Heart left ventricle (tissue), 16 donors: ENCODE data around the gene PHLPP2. TPM values are rescaled to one million over a fixed set of nuclear protein-coding genes. Genes with fewer than 3 reads are reported as not detected.
"Not testable (repeated sequence)": the region's sequence is repeated elsewhere in the genome, so short reads cannot be mapped to it uniquely, and the experiment has no call there.

Source experiments
- ATAC-seq, 4 donors: fragments of 200-7000 bp; cut with Tn5 transposase; one replicate each; pipeline ENCODE4 v1.9.1; 2020 to 2022; ENCODE audit warnings: moderate library complexity in 4 of 4, mild to moderate bottlenecking in 3 of 4, moderate number of reproducible peaks in 1 of 4
- DNase-seq, 5 donors: peaks; one replicate each; pipeline ENCODE4 v3.0.0-alpha.2; 2020
- H3K27ac ChIP-seq, 12 donors: fragments of 200-600 bp; sonication (generic) in 4 of 12; one replicate each; pipeline versions ENCODE4 v1.5.0 to v1.8.0; 2016 to 2022; ENCODE audit warnings: mild to moderate bottlenecking in 2 of 12
- H3K27me3 ChIP-seq, 9 donors: fragments of 200-600 bp; sonication (generic) in 2 of 9; one replicate each; pipeline versions ENCODE4 v1.5.1 to v1.8.0; 2016 to 2022; ENCODE audit warnings: mild to moderate bottlenecking in 3 of 9
- H3K36me3 ChIP-seq, 9 donors: fragments of 200-600 bp; sonication (generic) in 2 of 9; one replicate each; pipeline versions ENCODE4 v1.5.0 to v1.8.0; 2018 to 2022; ENCODE audit warnings: mild to moderate bottlenecking in 2 of 9
- H3K4me1 ChIP-seq, 12 donors: fragments of 200-600 bp; sonication (generic) in 4 of 12; one replicate each; pipeline versions ENCODE4 v1.5.0 to v1.8.0; 2016 to 2022; ENCODE audit warnings: mild to moderate bottlenecking in 3 of 12
- H3K4me3 ChIP-seq, 12 donors: fragments of 200-600 bp; sonication (generic) in 4 of 12; one replicate each; pipeline versions ENCODE4 v1.5.0 to v1.8.0; 2017 to 2022; ENCODE audit warnings: mild to moderate bottlenecking in 9 of 12, moderate library complexity in 4 of 12
- H3K9me3 ChIP-seq, 12 donors: fragments of 200-600 bp; sonication (generic) in 4 of 12; one replicate each; pipeline versions ENCODE4 v1.5.0 to v1.8.0; 2016 to 2022; ENCODE audit warnings: mild to moderate bottlenecking in 1 of 12
- CTCF ChIP-seq, 12 donors: fragments of 200-600 bp; sonication (generic) in 4 of 12; IDR thresholded peaks; one replicate each; pipeline versions ENCODE4 v1.5.0 to v1.8.0; 2018 to 2022; ENCODE audit warnings: antibody characterized with exemption in 12 of 12, mild to moderate bottlenecking in 5 of 12
- POLR2A ChIP-seq, 2 donors: fragments of 450-650 bp; IDR thresholded peaks; one replicate each; pipeline ENCODE4 v1.6.1; 2017; ENCODE audit warnings: antibody characterized with exemption in 2 of 2, mild to moderate bottlenecking in 2 of 2, moderate library complexity in 2 of 2
- WGBS, 4 donors: extraction: QIAGEN DNeasy Blood & Tissue Kit in 2 of 4; methylation state at CpG; one replicate each; pipeline versions ENCODE4 v1.1.5 to v1.1.7; 2013 to 2018; 5-methylcytosine and 5-hydroxymethylcytosine counted together
- intact Hi-C, 10 donors: fragments of 100-400 bp; cut with DNase I; formaldehyde crosslinking; loops; one replicate each; pipeline versions ENCODE4 v1.11.1 to v1.14.2; 2022
- polyA plus RNA-seq, 2 donors: library from polyadenylated mRNA; stranded (reverse); fragments of 200-250 nt; gene quantifications; one replicate each; pipeline ENCODE4 v1.2.3, GENCODE V29; 2013
- total RNA-seq, 9 donors: library from RNA; depleted of rRNA in 2 of 9; stranded (reverse); fragments of >200 nt in 2 of 9; fragmentation: NEBNext Ultra II Directional in 3 of 9; extraction: Animal tissue kit (Norgen Biotek cat#: 25700) in 3 of 9; gene quantifications; one replicate each; pipeline versions ENCODE4 v1.1.0 to v1.2.4, GENCODE V29; 2016 to 2023
- donor health status: ischemic (EF 13 %, LVEDD 7.1; RV severe dilation, severe dysfunction).
- donor health status: healthy with polysubstance abuse.
- donor health status: DM: no; HTN: yes; CAD: no.
- donor health status: DM: no; HTN: no; CAD: no.
- donor health status: ischemic (EF 25% LVEDD 6.9; RV normal size, moderate dysfunction).
- donor health status: ischemic (EF 25% LVEDD 5.7; RV mildly dilated, moderate dysfunction).
- donor health status: healthy.
- donor health status: DM: yes; HTN: yes; CAD: no.
- donor health status: ischemic (EF 35%, LVEDD 5.7; RV mildly dilated, moderate dysfunction).
- donor health status: nonischemic (EF 11% LVEDD 7.7; RV severe dilation, severe dysfunction).
- donor health status: DM: yes; HTN: yes; CAD: no.
- donor health status: PGD.
- donor health status: ischemic (EF 29% LVEDD 5.4; RV normal size, mild dysfunction).
- donor health status: nonischemic (EF 23%, LVEDD 6.1; RV moderate dilation, normal function).

PHLPP2 gene
- total and polyA plus RNA-seq, 11 donors, result 0.99 to 7.4 (median 3.1) TPM

- no peaks in the 10 kb centered on the region for H3K4me1 ChIP-seq
- WGBS, 4 donors, result 77 to 83% (median 80%) methylated on average over 3 of the region's 3 CpGs
- no peak overlapping the region for H3K4me3 ChIP-seq
- no peak for ATAC-seq
- no peak overlapping the region for H3K27ac ChIP-seq
- no peak for DNase-seq
- intact Hi-C loops, result no loop called here
- no peaks in the 10 kb centered on the region for H3K27me3 ChIP-seq
- no peak for TF ChIP-seq POLR2A (IDR thresholded peaks at IDR 0.05)
- no peak for TF ChIP-seq CTCF (IDR thresholded peaks at IDR 0.05)
- peaks cover 0 to 86% (median 46%) of the 10 kb centered on the region in 9 donors for H3K36me3 ChIP-seq
- H3K9me3 ChIP-seq, result no peaks in the 10 kb centered on the region
These were observed 36.6 kb downstream of the PHLPP2 start for GRCh38 chr16:71687861-71688260.

DNA sequence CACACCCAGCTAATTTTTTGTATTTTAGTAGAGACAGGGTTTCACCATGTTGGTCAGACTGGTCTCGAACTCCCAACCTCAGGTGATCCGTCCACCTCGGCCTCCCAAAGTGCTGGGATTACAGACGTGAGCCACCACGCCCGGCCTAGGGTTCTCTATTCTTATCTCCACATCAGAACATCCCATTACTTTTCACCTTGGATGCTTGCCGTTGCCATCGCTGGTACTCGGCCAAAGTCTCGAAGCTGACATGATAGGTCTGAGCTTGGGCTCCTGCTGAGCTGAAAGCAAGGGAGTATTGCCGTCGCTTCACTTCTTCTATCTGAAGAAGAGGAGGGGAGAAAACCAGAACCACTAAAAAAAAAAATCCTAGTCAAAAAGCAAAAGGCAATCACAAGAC is 40.2 kb downstream of the PHLPP2 start:
- H3K36me3 ChIP-seq, result peaks cover 0 to 96% (median 58%) of the 10 kb centered on the region in 9 donors
- H3K9me3 ChIP-seq, intact Hi-C loops, H3K4me1 ChIP-seq, H3K4me3 ChIP-seq, DNase-seq, H3K27me3 ChIP-seq, ATAC-seq, H3K27ac ChIP-seq: not testable (repeated sequence)
- 97% methylated on average over 12 of the region's 12 CpGs for WGBS, 4 donors

DNA sequence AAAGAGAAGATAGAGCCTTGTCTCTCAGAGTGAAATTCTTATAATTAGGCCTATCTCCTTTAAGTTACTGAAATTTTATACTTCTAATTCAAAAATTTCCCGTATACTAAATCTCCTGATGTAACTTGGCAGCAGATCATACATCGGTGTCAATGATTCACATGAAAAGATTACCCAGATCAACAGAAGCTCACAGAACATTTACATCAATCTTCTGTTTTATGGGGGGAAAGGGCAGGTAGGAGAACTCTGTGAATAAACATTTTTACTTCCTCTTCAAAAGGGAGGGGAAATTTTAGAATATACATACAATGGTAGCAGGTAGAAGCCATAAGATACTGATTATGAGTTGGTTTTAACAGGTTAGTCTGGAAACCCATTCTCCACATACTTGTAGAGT is 43.1 kb downstream of the PHLPP2 start:
- Histone ChIP-seq H3K9me3 (no peaks in the 10 kb centered on the region), H3K27me3 (no peaks in the 10 kb centered on the region), H3K36me3 (peaks cover 0 to 96% (median 59%) of the 10 kb centered on the region in 9 donors), H3K4me1 (no peaks in the 10 kb centered on the region), H3K27ac (no peak overlapping the region), H3K4me3 (no peak overlapping the region)
- DNase-seq (no peak), ATAC-seq (no peak)
- intact Hi-C loops, result no loop called here
- WGBS, 4 donors, result 83 to 95% (median 90%) methylated on average over 2 of the region's 2 CpGs
- TF ChIP-seq CTCF (IDR thresholded peaks at IDR 0.05), result no peak

- DNase-seq (no peak), ATAC-seq (peak in 1 of 4 donors; percentile 39)
- Histone ChIP-seq H3K27ac (no peak overlapping the region), H3K36me3 (peaks cover 0 to 97% (median 69%) of the 10 kb centered on the region in 9 donors), H3K27me3 (no peaks in the 10 kb centered on the region), H3K4me1 (no peaks in the 10 kb centered on the region), H3K4me3 (no peak overlapping the region), H3K9me3 (no peaks in the 10 kb centered on the region)
- WGBS, 4 donors, result 79 to 86% (median 85%) methylated on average over 5 of the region's 5 CpGs
- intact Hi-C loops, result no loop called here
- TF ChIP-seq CTCF (IDR thresholded peaks at IDR 0.05) (no peak), POLR2A (IDR thresholded peaks at IDR 0.05) (no peak)
These were observed 48.3 kb downstream of the PHLPP2 start for GRCh38 chr16:71676236-71676635.

- TF ChIP-seq POLR2A (IDR thresholded peaks at IDR 0.05) (no peak), CTCF (IDR thresholded peaks at IDR 0.05) (no peak)
- Histone ChIP-seq H3K27ac (no peak overlapping the region), H3K4me3 (no peak overlapping the region), H3K9me3 (no peaks in the 10 kb centered on the region), H3K36me3 (peaks cover 0 to 97% (median 72%) of the 10 kb centered on the region in 9 donors), H3K27me3 (no peaks in the 10 kb centered on the region), H3K4me1 (no peaks in the 10 kb centered on the region)
- WGBS, 4 donors, result 95 to 99% (median 96%) methylated on average over 3 of the region's 3 CpGs
- no peak for ATAC-seq
- intact Hi-C loops, result no loop called here
- DNase-seq, result no peak
These were observed 49.1 kb downstream of the PHLPP2 start for GRCh38 chr16:71675380-71675779.
